ENCODE results near the gene OR2W3. TPM values are rescaled to one million over a fixed set of nuclear protein-coding genes. Genes with fewer than 3 reads are reported as not detected.

The OR2W3 gene
- total RNA-seq, 2 experiments from 2014 or later, result 0.37 to 0.79 TPM

GRCh38 chr1:247884797-247885413 lies 10.5 kb upstream of the OR2W3 start:
- Mint-ChIP-seq H3K27ac (no peak overlapping the region), H3K36me3 (ENCODE audit: low read depth) (no peaks in the 10 kb centered on the region), H3K9me3 (no peaks in the 10 kb centered on the region), H3K4me1 (no peaks in the 10 kb centered on the region), H3K27me3 (no peaks in the 10 kb centered on the region), H3K4me3 (no peak overlapping the region)
- ChIA-PET POLR2A (no interaction called here), CTCF (no interaction called here)
- DNase-seq, result no peak

- H3K27me3 Mint-ChIP-seq, result no peaks in the 10 kb centered on the region
- DNase-seq, result no peak
- CTCF ChIA-PET, result interaction anchor here (0.5 to 1.4 kb wide), 2 partner anchors 13 to 167 kb away, joined by 3 read pairs; no protein-coding TSS in a partner anchor
- no peaks in the 10 kb centered on the region for H3K9me3 Mint-ChIP-seq
- peaks cover 2% of the 10 kb centered on the region for H3K36me3 Mint-ChIP-seq (ENCODE audit: low read depth)
- no peak overlapping the region for H3K4me3 Mint-ChIP-seq
- no peak overlapping the region for H3K27ac Mint-ChIP-seq
- H3K4me1 Mint-ChIP-seq, result peaks cover 2% of the 10 kb centered on the region
- POLR2A ChIA-PET, result no interaction called here
Observed at GRCh38 chr1:247895976-247896375, 589 bp downstream of the OR2W3 start.

GRCh38 chr1:247904122-247904521 lies 8.7 kb downstream of the OR2W3 start:
- ChIA-PET POLR2A (no interaction called here), CTCF (no interaction called here)
- no peak overlapping the region for H3K4me3 Mint-ChIP-seq
- no peak for DNase-seq
- peaks cover 11% of the 10 kb centered on the region for H3K9me3 Mint-ChIP-seq
- H3K36me3 Mint-ChIP-seq (ENCODE audit: low read depth), result peaks cover 5% of the 10 kb centered on the region
- H3K27me3 Mint-ChIP-seq, result no peaks in the 10 kb centered on the region
- peaks cover 38% of the 10 kb centered on the region for H3K4me1 Mint-ChIP-seq
- H3K27ac Mint-ChIP-seq, result no peak overlapping the region

GRCh38 chr1:247905181-247905580 lies 9.8 kb downstream of the OR2W3 start:
- Mint-ChIP-seq H3K4me3 (no peak overlapping the region), H3K36me3 (ENCODE audit: low read depth) (peaks cover 5% of the 10 kb centered on the region), H3K9me3 (peaks cover 11% of the 10 kb centered on the region), H3K27ac (peak overlapping the region; percentile 52), H3K4me1 (peaks cover 38% of the 10 kb centered on the region), H3K27me3 (no peaks in the 10 kb centered on the region)
- ChIA-PET CTCF (no interaction called here), POLR2A (interaction anchor here (0.6 kb wide), 1 partner anchor 48 kb away, joined by 3 read pairs; the partner anchor contains the start of gene TRIM58)
- no peak for DNase-seq

- DNase-seq, result no peak
- CTCF ChIA-PET, result no interaction called here
- Mint-ChIP-seq H3K4me1 (peaks cover 38% of the 10 kb centered on the region), H3K36me3 (ENCODE audit: low read depth) (peaks cover 5% of the 10 kb centered on the region), H3K9me3 (peaks cover 11% of the 10 kb centered on the region), H3K4me3 (peak overlapping the region; percentile 69), H3K27ac (peak overlapping the region; percentile 91), H3K27me3 (no peaks in the 10 kb centered on the region)
- POLR2A ChIA-PET, result interaction anchor here (0.6 kb wide), 1 partner anchor 49 kb away, joined by 3 read pairs; the partner anchor contains the start of gene TRIM58
Observed at GRCh38 chr1:247905910-247906503, 10.6 kb downstream of the OR2W3 start.

- Mint-ChIP-seq H3K9me3 (peaks cover 11% of the 10 kb centered on the region), H3K27ac (peak overlapping the region; percentile 91), H3K4me1 (peaks cover 38% of the 10 kb centered on the region), H3K27me3 (no peaks in the 10 kb centered on the region), H3K4me3 (peak overlapping the region; percentile 69), H3K36me3 (ENCODE audit: low read depth) (peaks cover 5% of the 10 kb centered on the region)
- ChIA-PET CTCF (no interaction called here), POLR2A (no interaction called here)
- no peak for DNase-seq
Observed at GRCh38 chr1:247906504-247907047, 11.2 kb downstream of the OR2W3 start.

- Mint-ChIP-seq H3K4me1 (peaks cover 38% of the 10 kb centered on the region), H3K36me3 (ENCODE audit: low read depth) (peaks cover 5% of the 10 kb centered on the region), H3K9me3 (peaks cover 6% of the 10 kb centered on the region), H3K27ac (no peak overlapping the region), H3K27me3 (no peaks in the 10 kb centered on the region), H3K4me3 (no peak overlapping the region)
- ChIA-PET CTCF (no interaction called here), POLR2A (no interaction called here)
- no peak for DNase-seq
Observed at GRCh38 chr1:247908766-247909165, 13.4 kb downstream of the OR2W3 start.

- POLR2A ChIA-PET, result no interaction called here
- CTCF ChIA-PET, result no interaction called here
Observed at GRCh38 chr1:247913786-247914185, 18.4 kb downstream of the OR2W3 start.

GRCh38 chr1:247914941-247915662 lies 19.7 kb downstream of the OR2W3 start:
- H3K36me3 Mint-ChIP-seq (ENCODE audit: low read depth), result no peaks in the 10 kb centered on the region
- ChIA-PET CTCF (no interaction called here), POLR2A (no interaction called here)
- H3K27me3 Mint-ChIP-seq, result no peaks in the 10 kb centered on the region
- no peak overlapping the region for H3K27ac Mint-ChIP-seq
- no peak overlapping the region for H3K4me3 Mint-ChIP-seq
- H3K9me3 Mint-ChIP-seq, result no peaks in the 10 kb centered on the region
- H3K4me1 Mint-ChIP-seq, result no peaks in the 10 kb centered on the region
- no peak for DNase-seq

More at GRCh38 chr1:247913786-247914185, 18.4 kb downstream of the OR2W3 start:
- no peaks in the 10 kb centered on the region for H3K27me3 Mint-ChIP-seq
- H3K36me3 Mint-ChIP-seq (ENCODE audit: low read depth), result no peaks in the 10 kb centered on the region
- no peaks in the 10 kb centered on the region for H3K4me1 Mint-ChIP-seq
- H3K9me3 Mint-ChIP-seq, result no peaks in the 10 kb centered on the region
- H3K4me3 Mint-ChIP-seq, result no peak overlapping the region
- DNase-seq, result no peak
- H3K27ac Mint-ChIP-seq, result no peak overlapping the region

GRCh38 chr1:247919952-247920351 lies 24.6 kb downstream of the OR2W3 start, which contains the start of gene OR2T8:
TSS of gene OR2T8 (plus strand) at chr1:247920252. CDS start at chr1:247921018, 766 bp downstream.
- ChIA-PET POLR2A (no interaction called here), CTCF (no interaction called here)
- Mint-ChIP-seq H3K27ac (no peak within 1 kb of the TSS), H3K9me3 (no peaks in the 10 kb centered on the region), H3K4me1 (no peaks in the 10 kb centered on the region), H3K4me3 (no peak within 1 kb of the TSS), H3K36me3 (ENCODE audit: low read depth) (no peaks in the 10 kb centered on the region), H3K27me3 (no peaks in the 10 kb centered on the region)
- DNase-seq, result no peak

GRCh38 chr1:247923941-247924340 lies 28.6 kb downstream of the OR2W3 start:
- DNase-seq, result no peak
- H3K36me3 Mint-ChIP-seq (ENCODE audit: low read depth), result no peaks in the 10 kb centered on the region
- no peaks in the 10 kb centered on the region for H3K27me3 Mint-ChIP-seq
- no peak overlapping the region for H3K4me3 Mint-ChIP-seq
- no peaks in the 10 kb centered on the region for H3K9me3 Mint-ChIP-seq
- ChIA-PET CTCF (no interaction called here), POLR2A (no interaction called here)
- H3K4me1 Mint-ChIP-seq, result no peaks in the 10 kb centered on the region
- H3K27ac Mint-ChIP-seq, result no peak overlapping the region

- POLR2A ChIA-PET, result no interaction called here
- H3K9me3 Mint-ChIP-seq, result no peaks in the 10 kb centered on the region
Observed at GRCh38 chr1:247924868-247925267, 29.5 kb downstream of the OR2W3 start, which contains the start of gene OR2AJ1. TSS of gene OR2AJ1 (plus strand) at chr1:247924889. CDS start at chr1:247933769, 8,880 bp downstream.

GRCh38 chr1:247933989-247934388 lies 38.6 kb downstream of the OR2W3 start:
- Mint-ChIP-seq H3K4me1 (peaks cover 5% of the 10 kb centered on the region), H3K36me3 (ENCODE audit: low read depth) (no peaks in the 10 kb centered on the region), H3K9me3 (no peaks in the 10 kb centered on the region), H3K27me3 (no peaks in the 10 kb centered on the region), H3K4me3 (no peak overlapping the region), H3K27ac (no peak overlapping the region)
- ChIA-PET POLR2A (no interaction called here), CTCF (no interaction called here)
- no peak for DNase-seq

More at GRCh38 chr1:247924868-247925267, 29.5 kb downstream of the OR2W3 start, which contains the start of gene OR2AJ1:
- H3K4me3 Mint-ChIP-seq, result no peak within 1 kb of the TSS
- no peak for DNase-seq
- CTCF ChIA-PET, result no interaction called here
- no peaks in the 10 kb centered on the region for H3K4me1 Mint-ChIP-seq
- H3K27ac Mint-ChIP-seq, result no peak within 1 kb of the TSS
- no peaks in the 10 kb centered on the region for H3K27me3 Mint-ChIP-seq
- no peaks in the 10 kb centered on the region for H3K36me3 Mint-ChIP-seq (ENCODE audit: low read depth)

Data from activated CD4-positive, alpha-beta T cell treated with anti-CD3 and anti-CD28 coated beads, Interleukin-2, amount 10 ng/mL, durations not matched to agents 7 days and 5 days (primary cell).